Cortex of kidney (tissue), 1 donor: ENCODE data around the gene SLC9A7.

ENCODE experiments used
- DNase-seq: peaks from one replicate; lab custom pipeline; 2025; lab: John Stamatoyannopoulos, UW

The SLC9A7 gene

DNA sequence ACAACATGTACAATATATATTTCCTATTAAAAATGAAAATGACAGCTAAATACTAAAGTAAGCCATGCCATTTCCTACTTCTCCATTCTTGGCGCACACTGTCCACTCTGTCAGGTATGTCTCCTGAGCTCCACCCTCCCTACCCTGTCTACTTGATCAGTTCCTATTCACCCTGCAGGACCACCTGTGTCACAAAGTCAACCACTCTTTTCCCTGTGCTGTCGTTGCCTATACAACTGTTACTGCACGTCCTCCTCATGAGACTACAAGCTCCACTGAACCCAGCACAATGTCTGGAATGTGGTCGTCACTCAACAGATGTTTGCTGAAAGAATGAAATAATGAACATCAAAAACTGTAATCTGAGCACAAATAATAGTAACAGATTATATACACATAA, 54.9 kb downstream of the SLC9A7 start:
- DNase-seq = no peak

GRCh38 chrX:46698691-46699090, 60.2 kb downstream of the SLC9A7 start:
- DNase-seq = no peak

GRCh38 chrX:46695491-46695890, 63.4 kb downstream of the SLC9A7 start:
- DNase-seq = no peak

DNA sequence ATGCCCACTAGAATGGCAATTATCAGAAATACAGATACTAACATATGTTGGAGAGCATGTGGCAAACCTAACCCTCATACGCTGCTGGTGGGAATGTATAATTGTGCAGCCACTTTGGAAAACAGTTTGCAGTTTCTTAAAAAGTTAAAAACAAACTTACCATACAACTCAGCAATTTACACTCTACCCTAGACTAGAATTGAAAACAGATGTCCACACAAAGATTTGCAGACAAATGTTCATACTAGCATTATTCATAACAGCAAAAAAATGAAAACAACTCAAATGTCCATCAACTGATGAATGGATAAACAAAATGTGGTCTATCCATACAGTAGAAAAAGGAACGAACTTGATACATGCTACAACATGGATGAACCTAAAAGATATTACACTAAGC, 64.4 kb downstream of the SLC9A7 start:
- no peak for DNase-seq

DNA sequence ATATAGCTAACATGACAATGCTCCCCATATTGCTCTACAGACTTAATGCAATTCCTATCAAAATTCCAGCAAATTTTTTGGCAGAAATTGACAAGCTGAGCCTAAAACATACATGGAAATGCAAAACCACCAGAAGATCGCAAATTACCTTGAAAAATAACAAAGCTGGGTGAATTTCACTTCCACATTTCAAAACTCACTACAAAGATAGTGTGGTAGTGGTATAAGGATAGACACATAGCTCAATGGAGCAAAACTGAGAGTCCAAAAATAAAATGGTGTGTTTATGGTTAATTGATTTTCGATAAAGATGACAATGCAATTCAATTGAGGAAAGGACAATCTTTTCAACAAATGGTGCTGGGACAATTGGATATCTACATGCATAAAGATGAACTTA, 65.8 kb downstream of the SLC9A7 start:
- no peak for DNase-seq

DNA sequence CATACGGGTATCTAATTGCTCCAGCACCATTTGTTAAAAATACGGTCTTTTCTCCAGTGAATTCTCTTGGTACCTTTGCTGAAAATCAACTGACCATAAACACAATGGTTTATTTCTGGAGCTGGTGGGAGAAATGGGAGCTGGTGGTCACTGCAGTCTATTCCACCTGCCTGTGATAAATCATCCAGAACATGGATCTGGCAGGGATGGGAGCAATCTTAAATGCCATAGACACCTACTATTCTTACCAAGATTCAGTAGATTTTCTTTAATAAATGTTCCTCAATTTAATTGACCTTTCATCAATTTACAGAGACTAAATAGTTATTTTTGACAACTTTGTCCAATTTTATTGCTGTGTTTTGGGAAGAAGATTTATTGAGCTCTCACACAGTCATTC, 68.1 kb downstream of the SLC9A7 start:
- DNase-seq = no peak

GRCh38 chrX:46687619-46688018, 71.3 kb downstream of the SLC9A7 start:
- DNase-seq = no peak

GRCh38 chrX:46686003-46686645, 72.8 kb downstream of the SLC9A7 start:
- DNase-seq = no peak

- DNase-seq = no peak
These were observed 75.9 kb downstream of the SLC9A7 start for GRCh38 chrX:46683048-46683447.

DNA sequence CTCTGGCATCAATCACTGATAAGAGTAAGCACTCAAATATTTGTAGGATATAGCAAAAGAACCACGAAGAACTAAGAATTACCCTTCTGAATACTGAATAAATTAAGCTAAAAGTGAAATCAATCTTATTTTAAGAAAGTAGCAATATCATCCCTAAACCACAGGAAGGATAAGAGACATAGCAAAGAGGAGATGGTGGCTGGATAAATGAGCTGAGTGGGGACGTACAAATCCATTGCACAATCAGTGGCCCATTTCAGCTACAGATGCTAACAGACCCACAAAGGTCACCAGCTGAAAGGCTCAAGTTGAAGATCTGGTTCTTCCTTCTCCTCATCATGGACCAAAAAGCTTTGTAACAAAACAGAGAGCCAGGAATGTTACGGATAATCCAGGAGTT, 77.1 kb downstream of the SLC9A7 start:
- no peak for DNase-seq

GRCh38 chrX:46678232-46678631, 80.7 kb downstream of the SLC9A7 start:
- DNase-seq = no peak

GRCh38 chrX:46676399-46677356, 82.2 kb downstream of the SLC9A7 start:
- DNase-seq = no peak

- no peak for DNase-seq
These were observed 85.1 kb downstream of the SLC9A7 start for GRCh38 chrX:46673620-46674359.

GRCh38 chrX:46670316-46670715, 88.6 kb downstream of the SLC9A7 start:
- DNase-seq = no peak

- no peak for DNase-seq
These were observed 92.1 kb downstream of the SLC9A7 start for GRCh38 chrX:46666831-46667230.

GRCh38 chrX:46665232-46666152, 93.4 kb downstream of the SLC9A7 start:
- no peak for DNase-seq

- no peak for DNase-seq
These were observed 96.5 kb downstream of the SLC9A7 start for GRCh38 chrX:46662188-46662958.

DNA sequence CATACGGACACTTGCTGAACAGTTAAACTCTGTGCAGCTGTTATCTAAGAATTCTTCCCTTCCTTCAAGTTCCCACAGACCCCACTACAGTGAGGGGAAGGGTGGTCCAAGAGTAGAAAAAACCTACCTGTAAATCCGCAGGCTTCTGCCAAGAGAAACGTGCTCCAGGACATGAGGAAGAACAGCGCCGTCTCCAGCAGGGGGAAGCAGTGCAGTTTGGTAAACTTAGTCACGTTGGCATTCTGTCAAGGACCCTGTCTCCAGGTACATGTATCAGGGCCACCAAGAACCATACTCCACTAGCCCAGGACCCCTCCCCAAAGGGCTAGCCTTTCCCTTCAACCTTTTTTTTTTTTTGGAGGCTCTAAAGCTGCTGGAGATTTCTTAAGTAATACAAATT, 105.4 kb downstream of the SLC9A7 start:
- no peak for DNase-seq

- no peak for DNase-seq
These were observed 109.3 kb downstream of the SLC9A7 start for GRCh38 chrX:46649421-46650260.

DNA sequence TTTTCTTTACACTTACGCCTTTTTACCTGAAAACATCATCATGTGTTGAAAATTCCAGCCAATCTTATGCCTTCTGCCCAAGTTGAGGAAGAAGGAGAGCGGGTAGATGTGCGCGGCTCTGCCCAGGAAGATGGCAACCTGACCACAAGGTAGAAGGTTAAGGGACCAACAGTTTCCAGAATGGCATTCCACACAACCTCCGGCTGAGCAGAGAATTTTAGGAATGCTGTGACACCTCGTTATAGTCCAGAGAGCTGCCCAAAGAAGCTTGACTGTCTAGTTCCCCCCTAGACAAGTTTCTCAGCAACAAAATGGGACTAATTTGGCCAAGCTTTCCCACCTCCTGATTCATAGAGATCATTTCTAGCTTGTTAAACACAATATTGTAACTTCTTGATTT, 110.3 kb downstream of the SLC9A7 start:
- no peak for DNase-seq
